Fibroblast of upper back skin (primary cell): ENCODE results near the gene SLC10A3.

ENCODE experiments used
- DNase-seq: peaks from one replicate; pipeline ENCODE4 v3.0.0-alpha.2; 2013

The SLC10A3 gene

DNA sequence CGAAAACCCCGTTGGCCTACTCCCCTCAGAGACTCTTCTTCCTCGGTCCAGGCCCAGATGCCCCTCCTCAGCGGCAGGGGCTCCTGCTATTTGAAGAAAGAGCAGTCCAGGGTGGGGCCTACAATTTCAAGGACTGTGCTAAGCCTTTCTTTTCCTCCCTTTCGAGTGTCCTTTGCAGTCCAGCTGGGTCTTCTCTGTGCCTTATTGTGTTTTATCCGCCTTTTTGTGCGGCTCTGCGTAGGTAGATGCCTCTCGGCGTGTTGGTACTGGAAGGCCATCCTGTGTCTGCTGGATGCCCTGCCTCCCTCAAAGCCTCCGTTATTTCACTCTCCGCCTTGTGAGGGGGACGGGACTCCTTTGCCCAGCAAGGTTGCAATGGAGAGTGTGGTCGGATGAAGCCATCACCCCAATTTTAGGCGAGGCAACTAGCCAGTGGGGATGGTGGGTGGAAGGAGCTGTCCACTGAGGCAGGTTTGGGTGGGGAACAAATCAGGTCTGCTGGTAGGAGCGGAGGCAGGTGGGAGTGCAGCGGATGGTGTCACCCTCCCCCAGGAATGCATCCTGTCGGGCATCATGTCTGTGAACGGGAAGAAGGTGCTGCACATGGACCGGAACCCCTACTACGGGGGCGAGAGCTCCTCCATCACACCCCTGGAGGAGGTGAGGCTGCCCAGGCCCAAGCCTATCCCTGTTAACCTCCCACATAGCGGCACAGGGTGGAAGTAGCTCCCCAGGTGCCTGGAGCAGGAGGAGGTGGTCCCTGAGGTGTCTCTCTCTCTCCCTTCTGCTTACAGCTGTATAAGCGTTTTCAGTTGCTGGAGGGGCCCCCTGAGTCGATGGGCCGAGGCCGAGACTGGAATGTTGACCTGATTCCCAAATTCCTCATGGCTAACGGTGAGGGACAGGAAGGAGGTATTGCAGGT is 52.2 kb downstream of the SLC10A3 start:
- no peak for DNase-seq
